Measurements from ENCODE around the gene SIGLEC7. TPM values are rescaled to one million over a fixed set of nuclear protein-coding genes. Genes with fewer than 3 reads are reported as not detected.

SIGLEC7 gene
- polyA plus RNA-seq, 1 donor from 2014 or later, result not detected

- Histone ChIP-seq H3K4me3 (ENCODE audit: low read length) (no peak overlapping the region), H3F3A (ENCODE audit: insufficient read depth, low read length, poor library complexity, severe bottlenecking) (no peaks in the 10 kb centered on the region), H4K20me1 (ENCODE audit: insufficient read depth) (no peaks in the 10 kb centered on the region), H3K27ac (ENCODE audit: low read length) (no peak overlapping the region), H2AFZ (ENCODE audit: low read depth, low read length) (no peak overlapping the region), H3K27me3 (ENCODE audit: insufficient read depth, low read depth, low read length) (no peaks in the 10 kb centered on the region), H3K4me2 (ENCODE audit: low read length) (no peak overlapping the region), H3K9ac (ENCODE audit: low read length) (no peak overlapping the region), H3K9me2 (ENCODE audit: insufficient read depth, low read length) (no peaks in the 10 kb centered on the region), H3K79me2 (replicated peaks; ENCODE audit: insufficient read depth, low read length) (no peaks in the 10 kb centered on the region), H3K9me3 (ENCODE audit: low read length) (no peaks in the 10 kb centered on the region), H3K36me3 (ENCODE audit: insufficient read depth, low read length) (no peaks in the 10 kb centered on the region)
- TF ChIP-seq EP300 (conservative IDR thresholded peaks at IDR 0.05; ENCODE audit: poor library complexity, severe bottlenecking) (no peak), SMC3 (conservative IDR thresholded peaks at IDR 0.05; ENCODE audit: poor library complexity) (no peak), POLR2AphosphoS5 (IDR thresholded peaks at IDR 0.05) (no peak), RAD21 (conservative IDR thresholded peaks at IDR 0.05) (no peak), EZH2 (IDR thresholded peaks at IDR 0.05; ENCODE audit: borderline replicate concordance, insufficient read depth, low read length, poor library complexity, severe bottlenecking) (no peak), CTCF (IDR thresholded peaks at IDR 0.05; ENCODE audit: poor library complexity, severe bottlenecking) (no peak), TAF1 (IDR thresholded peaks at IDR 0.05; ENCODE audit: low read depth) (no peak), MXI1 (conservative IDR thresholded peaks at IDR 0.05; ENCODE audit: poor library complexity, severe bottlenecking) (no peak), REST (IDR thresholded peaks at IDR 0.05; ENCODE audit: borderline replicate concordance) (no peak)
Observed at GRCh38 chr19:51192689-51193088, 50.6 kb downstream of the SIGLEC7 start.

- TF ChIP-seq RAD21 (conservative IDR thresholded peaks at IDR 0.05) (no peak), REST (IDR thresholded peaks at IDR 0.05; ENCODE audit: borderline replicate concordance) (no peak), SMC3 (conservative IDR thresholded peaks at IDR 0.05; ENCODE audit: poor library complexity) (no peak), POLR2AphosphoS5 (IDR thresholded peaks at IDR 0.05) (no peak), MXI1 (conservative IDR thresholded peaks at IDR 0.05; ENCODE audit: poor library complexity, severe bottlenecking) (no peak), EP300 (conservative IDR thresholded peaks at IDR 0.05; ENCODE audit: poor library complexity, severe bottlenecking) (no peak), TAF1 (IDR thresholded peaks at IDR 0.05; ENCODE audit: low read depth) (no peak), EZH2 (IDR thresholded peaks at IDR 0.05; ENCODE audit: borderline replicate concordance, insufficient read depth, low read length, poor library complexity, severe bottlenecking) (no peak), CTCF (IDR thresholded peaks at IDR 0.05; ENCODE audit: poor library complexity, severe bottlenecking) (no peak)
- Histone ChIP-seq H2AFZ (ENCODE audit: low read depth, low read length) (no peak overlapping the region), H4K20me1 (ENCODE audit: insufficient read depth) (no peaks in the 10 kb centered on the region), H3K27ac (ENCODE audit: low read length) (no peak overlapping the region), H3K79me2 (replicated peaks; ENCODE audit: insufficient read depth, low read length) (no peaks in the 10 kb centered on the region), H3K27me3 (ENCODE audit: insufficient read depth, low read depth, low read length) (no peaks in the 10 kb centered on the region), H3K4me3 (ENCODE audit: low read length) (no peak overlapping the region), H3K9ac (ENCODE audit: low read length) (no peak overlapping the region), H3F3A (ENCODE audit: insufficient read depth, low read length, poor library complexity, severe bottlenecking) (no peaks in the 10 kb centered on the region), H3K9me3 (ENCODE audit: low read length) (no peaks in the 10 kb centered on the region), H3K9me2 (ENCODE audit: insufficient read depth, low read length) (no peaks in the 10 kb centered on the region), H3K36me3 (ENCODE audit: insufficient read depth, low read length) (no peaks in the 10 kb centered on the region), H3K4me2 (ENCODE audit: low read length) (no peak overlapping the region)
Observed at GRCh38 chr19:51194527-51195315, 52.6 kb downstream of the SIGLEC7 start.

Data from neural cell (in vitro differentiated cells).